HK-2 (cell line): ENCODE results near the gene OSBPL1A.

Experiments used
- DNase-seq: peaks from one replicate; pipeline ENCODE4 v3.0.0-alpha.2; 2018; ENCODE audit not compliant: unreplicated experiment

The OSBPL1A gene

GRCh38 chr18:24397694-24398368 is at the start of gene OSBPL1A:
Gene OSBPL1A, minus strand, starts transcription at chr18:24397824. Its CDS starts 20,291 bp downstream, at chr18:24377533.
- peak; percentile 91 for DNase-seq

DNA sequence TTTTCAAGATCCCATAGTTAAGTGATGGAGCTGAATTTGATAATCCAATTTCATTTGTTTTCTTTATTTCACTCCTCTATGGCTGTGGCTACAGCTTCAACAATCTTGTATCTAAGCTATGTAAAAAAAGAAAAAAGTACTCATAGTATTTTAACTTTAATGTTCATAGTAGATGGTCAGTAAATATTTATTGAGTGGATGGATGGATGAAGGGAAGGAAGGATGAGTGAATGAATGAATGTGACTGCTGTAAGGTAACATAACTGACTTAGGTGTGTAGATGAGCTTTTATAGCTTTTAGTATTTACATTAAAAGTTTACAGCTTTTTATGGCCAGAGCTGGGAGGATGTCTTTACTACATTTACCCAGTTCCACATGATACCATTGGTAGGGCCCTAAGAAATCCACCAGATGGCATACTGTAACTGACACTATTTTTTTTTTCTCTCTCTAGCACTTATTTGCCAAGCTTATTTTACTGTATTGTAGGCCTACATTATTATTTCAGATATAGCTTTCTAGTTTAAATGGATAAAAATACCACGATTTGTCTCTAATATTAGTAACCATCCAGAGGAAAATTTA is 49.4 kb upstream of the OSBPL1A start:
- DNase-seq: no peak

GRCh38 chr18:24446453-24446852 is 48.8 kb upstream of the OSBPL1A start:
- DNase-seq: no peak

GRCh38 chr18:24443870-24444269 is 46.2 kb upstream of the OSBPL1A start:
- no peak for DNase-seq

DNA sequence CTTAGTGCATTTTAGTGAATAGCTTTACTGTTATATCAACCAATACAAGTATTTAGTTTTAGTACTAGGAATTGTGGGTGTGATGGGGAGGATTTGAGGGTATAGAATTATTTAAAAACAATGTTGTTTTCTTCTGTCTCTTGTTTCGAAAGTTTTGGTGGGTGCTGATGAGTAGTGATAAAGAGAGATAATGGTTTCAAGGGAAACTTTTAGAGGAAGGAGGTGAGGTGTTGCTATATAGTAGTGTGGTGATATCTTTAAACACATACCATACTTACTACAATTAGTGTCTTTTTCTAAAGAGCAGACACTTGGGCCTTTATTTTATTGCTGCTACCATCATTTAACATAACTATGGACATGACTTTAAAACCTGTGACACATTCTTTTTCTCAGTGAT is 39.3 kb upstream of the OSBPL1A start:
- no peak for DNase-seq

DNA sequence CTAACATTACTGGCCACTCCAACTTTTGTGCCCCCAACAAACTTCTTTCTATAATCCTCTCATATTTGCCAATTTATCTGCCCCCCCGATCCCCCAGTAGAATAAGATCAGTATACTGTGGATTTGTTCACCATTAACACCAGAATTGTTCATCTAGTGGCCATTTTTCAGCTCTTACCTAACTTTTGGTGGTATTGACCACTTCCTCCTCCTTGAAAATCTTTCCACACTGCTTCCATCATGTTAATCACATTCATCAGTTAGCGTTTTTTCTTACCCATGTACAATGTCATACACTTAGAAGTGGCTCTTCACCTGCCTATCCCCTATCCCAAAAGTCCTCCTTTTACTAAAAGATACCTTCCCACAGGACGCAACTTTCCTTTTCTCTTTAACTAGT is 35.0 kb upstream of the OSBPL1A start:
- DNase-seq: no peak

GRCh38 chr18:24429188-24429587 is 31.6 kb upstream of the OSBPL1A start:
- no peak for DNase-seq

- no peak for DNase-seq
Measured at GRCh38 chr18:24428709-24429108, 31.1 kb upstream of the OSBPL1A start.

GRCh38 chr18:24427484-24427883 is 29.9 kb upstream of the OSBPL1A start:
- DNase-seq: peak; percentile 1

DNA sequence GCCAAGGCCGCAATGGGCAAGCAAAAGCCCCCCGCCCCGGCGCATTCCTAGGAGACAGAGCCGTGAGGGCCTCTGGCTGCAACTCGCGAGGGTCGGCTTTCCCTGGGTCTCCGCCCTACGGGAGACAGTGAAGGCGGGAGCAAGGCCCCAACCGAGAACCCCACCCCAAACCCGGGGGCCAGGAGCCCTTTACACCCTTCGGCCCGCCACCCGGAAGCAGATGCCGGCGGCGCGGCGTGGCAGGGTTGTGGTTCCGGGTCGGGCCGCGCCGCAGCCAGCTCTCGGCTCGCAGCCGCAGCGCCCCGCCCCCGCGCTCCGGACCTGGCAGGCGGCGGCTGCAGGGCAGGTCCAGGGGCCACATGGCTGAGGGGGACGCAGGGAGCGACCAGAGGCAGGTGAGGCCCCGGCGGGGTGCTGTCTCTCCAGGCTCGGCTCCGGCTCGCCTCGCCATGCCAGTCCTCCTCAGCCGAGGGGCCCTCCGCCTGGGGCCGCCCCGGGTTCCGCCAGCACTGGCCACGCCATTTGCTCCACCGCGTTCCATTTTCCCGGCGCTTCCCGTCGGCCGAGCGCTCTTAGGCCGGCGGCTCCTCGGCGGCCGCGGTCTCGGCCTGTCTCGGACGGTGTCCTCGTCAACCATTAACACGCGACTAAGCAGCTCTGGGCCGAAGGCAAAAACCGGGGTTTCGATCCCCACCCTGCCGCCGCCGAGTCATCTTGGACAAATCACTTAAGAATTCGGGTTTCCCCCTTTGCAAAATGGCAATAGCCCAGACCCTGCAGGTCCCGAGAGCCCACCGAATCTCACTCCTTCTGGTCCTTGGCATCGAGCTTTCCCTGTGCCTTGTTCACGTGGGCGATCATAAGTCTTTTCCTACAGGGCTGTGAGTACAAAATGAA is 29.0 kb upstream of the OSBPL1A start, which contains the start of gene IMPACT:
Gene IMPACT (plus strand): TSS at position 273 of the 897 bp plus-strand sequence. CDS start 87 bp downstream, at position 360.
- DNase-seq: peak; percentile 78

DNA sequence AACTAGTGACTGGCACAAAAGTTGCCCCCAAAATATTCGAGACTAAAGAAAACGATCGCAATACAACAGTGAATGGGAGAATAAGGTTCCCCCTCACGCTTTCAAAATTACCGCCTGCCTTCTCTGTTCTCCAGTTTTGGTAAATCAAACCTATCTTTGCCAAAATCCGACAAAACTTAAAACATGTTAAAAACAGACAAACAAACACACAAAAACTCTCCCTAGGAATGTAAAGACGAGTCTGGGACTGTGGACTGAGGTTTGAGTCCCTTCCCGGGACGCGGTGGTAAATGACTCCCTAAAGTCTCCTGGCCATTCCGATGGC is 28.4 kb upstream of the OSBPL1A start:
- DNase-seq: no peak

DNA sequence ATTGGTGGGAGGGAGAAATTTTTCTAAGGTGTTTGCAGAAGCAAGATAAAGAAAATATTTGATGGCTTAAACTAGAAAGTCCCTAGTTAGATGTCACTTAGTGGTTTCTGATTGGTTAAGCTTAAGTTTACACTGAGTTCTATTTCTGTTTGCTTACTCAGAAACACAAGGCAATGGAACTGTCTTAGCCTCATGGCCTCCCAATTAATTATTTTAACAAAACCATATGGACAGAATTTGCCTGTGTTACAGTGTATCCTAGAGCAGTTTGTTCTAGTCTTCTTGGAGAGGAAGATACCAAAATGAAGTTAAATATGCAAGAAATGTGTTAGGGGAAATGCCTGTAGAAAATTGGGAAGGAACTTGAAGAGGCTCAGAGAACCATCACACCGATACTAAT is 24.2 kb upstream of the OSBPL1A start:
- DNase-seq: no peak

DNA sequence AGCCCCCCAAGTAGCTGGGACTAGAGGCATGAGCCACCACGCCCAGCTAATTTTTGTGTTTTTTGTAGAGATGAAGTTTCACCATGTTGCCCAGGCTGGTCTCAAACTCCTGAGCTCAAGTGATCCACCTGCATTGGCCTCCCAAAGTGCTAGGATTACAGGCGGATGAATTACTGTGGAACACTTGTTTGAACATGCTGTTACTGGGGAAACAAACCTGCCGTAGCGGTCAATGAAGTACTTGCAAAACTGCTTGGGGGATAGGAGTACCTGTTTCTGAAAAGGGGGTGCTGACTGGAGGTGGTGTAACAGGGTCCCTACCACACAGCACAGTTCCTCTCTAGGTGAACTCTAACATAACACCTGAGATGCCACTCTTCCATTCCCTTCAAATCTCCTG is 22.9 kb upstream of the OSBPL1A start:
- DNase-seq: no peak

DNA sequence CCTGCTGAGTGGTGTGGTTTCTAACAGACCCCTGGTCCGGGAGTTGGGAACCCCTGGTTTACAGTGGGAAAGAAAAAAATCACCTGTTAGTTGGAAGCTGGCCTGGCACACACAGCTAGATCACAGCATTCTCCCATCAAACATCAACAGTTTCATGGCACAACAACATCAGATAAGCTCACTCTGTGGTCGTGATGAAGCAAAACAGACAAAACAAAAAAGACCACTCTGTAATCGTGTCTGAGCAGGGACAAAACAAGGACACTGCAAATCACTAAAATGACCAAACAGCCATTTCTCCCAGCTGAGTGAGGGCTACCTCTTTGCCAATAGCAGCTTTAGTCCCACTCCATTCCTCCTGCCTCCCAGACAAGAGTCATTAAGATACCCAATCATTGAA is 19.9 kb upstream of the OSBPL1A start:
- no peak for DNase-seq

DNA sequence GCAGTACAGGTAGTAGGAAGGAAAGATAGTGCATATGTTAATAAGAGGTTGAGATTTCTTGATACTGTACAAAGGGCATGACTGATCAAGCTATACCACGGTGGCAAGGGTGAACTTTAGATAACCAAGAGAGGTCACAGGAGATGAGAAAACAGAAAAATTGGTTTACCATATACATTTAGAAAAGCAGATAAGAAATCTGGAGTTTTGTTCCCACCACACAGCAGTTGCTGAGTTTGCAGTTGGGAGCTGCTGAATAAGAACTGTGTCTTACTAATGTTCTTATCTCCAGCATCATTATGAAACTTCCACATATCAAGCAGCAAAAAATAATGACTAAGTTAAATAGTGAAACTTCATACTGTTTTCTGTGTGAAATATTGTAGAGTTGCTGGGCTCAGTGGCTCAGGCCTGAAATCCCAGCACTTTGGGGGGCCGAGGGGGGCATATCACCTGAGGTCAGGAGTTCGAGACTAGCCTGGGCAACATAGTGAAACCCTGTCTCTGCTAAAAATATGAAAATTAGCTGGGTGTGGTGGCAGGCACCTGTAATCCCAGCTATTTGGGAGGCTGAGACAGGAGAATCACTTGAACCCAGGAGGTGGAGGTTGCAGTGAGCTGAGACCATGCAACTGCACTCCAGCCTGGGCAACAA is 16.9 kb upstream of the OSBPL1A start:
- DNase-seq: no peak

GRCh38 chr18:24413148-24413547 is 15.5 kb upstream of the OSBPL1A start:
- DNase-seq: no peak

GRCh38 chr18:24408496-24408895 is 10.9 kb upstream of the OSBPL1A start:
- no peak for DNase-seq

DNA sequence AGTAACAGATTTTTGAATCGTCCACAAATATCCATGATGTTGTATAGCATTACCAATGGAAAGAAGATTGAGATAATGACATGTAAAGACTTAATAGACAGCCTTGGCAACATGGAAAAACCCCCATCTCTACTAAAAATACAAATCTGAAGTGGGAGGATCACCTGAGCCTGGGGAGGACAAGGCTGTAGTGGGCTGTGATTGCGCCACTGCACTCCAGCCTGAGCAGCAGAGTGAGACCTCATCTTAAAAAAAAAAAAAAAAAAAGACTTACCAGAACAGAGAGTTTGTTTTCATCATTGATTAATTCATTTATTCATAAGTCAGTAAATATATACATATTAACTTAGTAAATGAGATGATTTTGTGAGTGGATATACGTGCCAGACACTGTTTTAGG is 7.0 kb upstream of the OSBPL1A start:
- DNase-seq: no peak

GRCh38 chr18:24403076-24403475 is 5.5 kb upstream of the OSBPL1A start:
- DNase-seq: no peak

DNA sequence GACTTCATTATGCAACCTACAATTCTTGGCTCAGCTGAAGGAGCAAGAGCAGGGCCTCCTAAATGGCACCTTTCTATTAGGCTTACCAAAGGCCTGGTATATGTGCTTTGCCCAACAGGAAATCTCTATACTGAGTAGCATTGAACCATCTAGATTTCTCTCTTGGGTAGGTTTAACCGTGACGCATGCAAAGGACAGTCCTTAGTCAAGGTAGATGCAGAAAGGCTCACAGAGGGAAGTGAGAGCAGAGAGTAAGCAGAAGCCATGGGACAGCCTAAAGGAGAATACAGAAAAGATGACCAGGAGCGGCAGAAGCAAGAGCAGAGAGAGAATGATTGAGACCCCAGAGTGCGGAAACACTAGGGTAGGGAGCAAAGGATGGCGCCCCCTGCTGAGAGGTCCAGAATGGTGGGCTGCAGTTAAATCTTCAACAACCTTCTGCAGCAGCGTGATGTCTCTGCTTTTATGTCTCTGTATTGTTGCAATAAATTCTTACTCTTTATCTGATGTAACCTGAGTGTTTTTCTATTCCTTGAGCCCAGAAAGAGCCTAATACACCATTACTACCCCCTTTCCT is 4.7 kb upstream of the OSBPL1A start:
- DNase-seq: no peak

DNA sequence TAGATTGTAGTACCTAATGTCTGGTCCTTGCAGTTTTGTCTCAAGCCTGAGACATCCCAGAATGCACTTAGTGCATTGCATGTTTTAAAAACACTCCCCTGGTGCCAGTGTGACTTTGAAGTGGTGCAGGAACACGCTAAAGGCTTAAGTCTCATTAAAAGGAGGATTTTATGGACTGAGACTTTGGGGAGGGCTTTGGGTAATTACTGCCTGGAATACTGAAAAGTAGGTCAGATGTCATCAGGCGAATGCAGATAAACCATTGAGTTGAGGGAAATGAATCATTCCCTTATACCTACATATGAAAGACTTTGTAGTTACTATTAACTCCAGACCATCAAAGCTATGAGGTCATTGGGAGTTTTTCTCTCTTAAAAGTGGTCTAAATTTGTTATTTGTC is 3.0 kb upstream of the OSBPL1A start:
- DNase-seq: no peak

- DNase-seq: peak; percentile 5
Measured at GRCh38 chr18:24398540-24398939, 916 bp upstream of the OSBPL1A start.
